Dermis microvascular lymphatic vessel endothelial cell (primary cell): ENCODE results near the gene MTA3. TPM values are rescaled to one million over a fixed set of nuclear protein-coding genes. Genes with fewer than 3 reads are reported as not detected.
"Not testable (repeated sequence)": the region's sequence is repeated elsewhere in the genome, so short reads cannot be mapped to it uniquely, and the experiment has no call there.

ENCODE experiments used
- DNase-seq, 2 donors: peaks; one replicate each; pipeline versions ENCODE4 v3.0.0 to v3.0.0-alpha.2; 2010; ENCODE audit warnings: low read depth in 2 of 2
- total RNA-seq: library from RNA; depleted of rRNA; stranded (reverse); fragments of >200 nt; gene quantifications from 2 replicates; pipeline ENCODE4 v1.2.1, GENCODE V29; 2014

The MTA3 gene
- total RNA-seq, 1 donor from 2014 or later: 15.8 TPM

DNA sequence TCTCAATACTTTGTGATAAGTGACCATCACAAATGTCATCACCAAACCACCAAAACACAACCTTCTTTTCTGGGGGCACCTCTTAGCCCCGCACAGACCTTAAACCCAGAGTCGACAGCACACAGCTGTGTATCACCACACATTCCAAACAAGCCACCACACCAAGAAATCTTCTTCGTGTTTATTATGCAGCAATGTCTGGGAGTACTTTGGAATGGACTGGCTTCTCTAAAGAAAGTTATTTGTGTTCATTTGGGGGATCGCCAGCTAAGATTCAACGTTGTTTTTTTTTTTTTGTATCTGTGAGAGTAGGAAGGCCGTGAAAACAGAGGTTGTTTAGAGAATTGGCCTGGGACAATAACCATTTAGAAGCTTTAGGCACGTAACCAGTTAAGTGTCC, 1.1 kb upstream of the MTA3 start:
- no peak for DNase-seq

DNA sequence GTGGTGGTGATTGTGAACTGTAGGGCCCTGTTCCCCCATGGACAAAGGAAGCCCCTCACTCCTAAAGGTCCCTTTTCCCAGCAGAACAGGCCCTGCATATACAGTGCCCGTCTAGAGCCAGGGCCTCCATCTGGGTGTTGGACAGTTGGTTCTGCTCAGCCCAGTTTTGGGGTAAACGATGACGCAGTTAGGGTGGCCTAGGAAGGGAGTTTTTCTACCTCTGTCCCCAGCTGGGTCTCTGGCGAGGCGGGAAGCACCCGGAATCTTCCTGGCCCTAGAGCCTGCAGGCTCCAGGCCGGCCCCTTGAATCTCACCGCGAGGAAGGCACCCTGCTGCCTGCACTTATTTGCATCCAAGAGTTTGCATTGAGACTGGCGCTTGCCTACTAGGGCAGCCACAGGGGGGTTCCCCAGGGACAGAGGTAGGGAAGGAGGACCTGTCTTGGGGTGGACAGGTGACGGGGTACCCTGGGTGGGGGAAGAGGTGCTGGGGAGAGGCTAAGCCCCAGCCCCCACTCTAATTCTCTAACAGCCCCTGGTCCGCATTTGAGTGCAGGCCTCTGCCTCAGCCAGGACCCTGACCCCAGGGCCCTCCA, 529 bp upstream of the MTA3 start:
- DNase-seq: no peak

DNA sequence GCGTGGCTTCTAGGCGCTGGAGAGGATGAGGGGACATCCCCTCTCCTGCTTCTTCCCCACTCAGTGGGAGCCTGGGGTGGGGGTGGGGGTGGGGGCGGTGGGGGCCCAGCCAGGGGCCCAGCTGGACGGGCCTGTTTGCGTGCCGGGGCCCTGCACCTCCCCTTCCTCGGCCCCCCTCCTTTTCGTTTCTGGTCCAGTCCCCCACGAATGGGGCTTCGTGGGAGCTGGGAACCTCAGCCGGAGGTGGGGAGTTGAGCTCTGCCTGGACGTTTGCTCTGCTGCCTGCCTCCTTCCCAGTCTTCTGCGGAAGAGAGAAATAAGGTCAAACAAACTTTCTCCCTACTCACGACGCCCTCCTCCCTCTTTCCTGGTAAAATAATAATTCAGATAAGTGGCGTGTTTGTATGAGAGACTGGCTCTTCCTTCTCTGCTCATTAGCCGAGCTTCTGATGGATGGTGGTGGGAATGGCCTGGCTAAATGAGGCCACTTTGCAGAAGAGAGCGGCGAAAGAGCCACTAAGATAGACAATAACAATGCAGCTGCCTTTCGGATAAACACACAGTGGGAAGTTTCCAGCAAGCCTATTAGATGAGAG, 782 bp downstream of the MTA3 start:
- DNase-seq: peak in 1 of 2 donors; percentile 34

GRCh38 chr2:42569883-42570282, 1.5 kb downstream of the MTA3 start:
- DNase-seq: peak; percentile 28 to 78

- DNase-seq: no peak
These were observed 4.1 kb downstream of the MTA3 start for GRCh38 chr2:42572297-42573081.

DNA sequence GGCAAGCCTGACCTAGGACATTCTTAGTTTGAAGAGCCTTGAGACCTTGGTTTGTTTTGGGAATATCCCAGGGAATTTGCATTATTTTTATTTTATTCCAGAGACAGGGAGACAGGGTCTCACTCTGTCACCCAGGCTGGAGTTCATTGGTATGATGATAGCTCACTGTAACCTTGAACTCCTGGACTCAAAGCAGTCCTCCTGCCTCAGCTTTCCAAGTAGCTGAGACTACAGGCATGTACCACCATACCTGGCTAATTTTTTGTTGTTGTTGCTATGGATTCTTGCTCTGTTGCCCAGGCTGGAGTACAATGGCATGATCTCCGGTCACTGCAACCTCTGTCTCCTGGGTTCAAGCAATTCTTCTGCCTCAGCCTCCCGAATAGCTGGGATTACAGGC, 4.8 kb downstream of the MTA3 start:
- DNase-seq: no peak

DNA sequence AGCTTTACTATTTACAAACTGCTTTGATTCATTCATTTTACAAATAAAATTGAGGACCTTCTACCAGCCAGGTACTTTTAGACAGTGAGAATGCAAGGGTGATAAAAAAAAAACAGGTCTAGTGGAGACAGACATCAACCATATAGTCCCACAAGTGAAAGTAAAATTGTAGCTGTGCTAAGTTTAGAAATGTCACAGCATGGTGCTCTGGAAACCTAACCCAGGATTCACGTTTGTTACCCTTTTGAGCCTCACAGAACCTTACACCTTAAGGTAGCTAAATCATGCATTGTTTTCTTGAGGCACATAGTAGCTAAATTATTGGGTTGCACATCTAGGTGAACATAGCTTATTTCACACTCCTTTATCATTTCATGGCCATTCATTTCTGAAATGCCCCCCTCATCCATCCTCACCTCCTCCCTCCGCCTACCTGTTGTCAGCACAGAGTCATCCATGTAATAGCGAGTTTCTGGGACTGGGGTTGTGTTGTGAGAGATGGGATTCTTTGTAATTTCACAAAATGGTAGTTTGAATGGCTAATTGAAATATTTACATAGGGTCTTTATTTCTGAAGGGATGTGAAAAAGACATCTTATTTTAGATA, 7.1 kb downstream of the MTA3 start:
- DNase-seq: no peak

- DNase-seq: no peak
These were observed 10.2 kb downstream of the MTA3 start for GRCh38 chr2:42578621-42579020.

- DNase-seq: no peak
These were observed 12.8 kb downstream of the MTA3 start for GRCh38 chr2:42581257-42581656.

GRCh38 chr2:42584628-42585027, 16.2 kb downstream of the MTA3 start:
- DNase-seq: not testable (repeated sequence)

GRCh38 chr2:42585779-42586178, 17.3 kb downstream of the MTA3 start:
- DNase-seq: no peak

- no peak for DNase-seq
These were observed 19.2 kb downstream of the MTA3 start for GRCh38 chr2:42587526-42588117.

GRCh38 chr2:42588121-42588520, 19.7 kb downstream of the MTA3 start:
- no peak for DNase-seq

DNA sequence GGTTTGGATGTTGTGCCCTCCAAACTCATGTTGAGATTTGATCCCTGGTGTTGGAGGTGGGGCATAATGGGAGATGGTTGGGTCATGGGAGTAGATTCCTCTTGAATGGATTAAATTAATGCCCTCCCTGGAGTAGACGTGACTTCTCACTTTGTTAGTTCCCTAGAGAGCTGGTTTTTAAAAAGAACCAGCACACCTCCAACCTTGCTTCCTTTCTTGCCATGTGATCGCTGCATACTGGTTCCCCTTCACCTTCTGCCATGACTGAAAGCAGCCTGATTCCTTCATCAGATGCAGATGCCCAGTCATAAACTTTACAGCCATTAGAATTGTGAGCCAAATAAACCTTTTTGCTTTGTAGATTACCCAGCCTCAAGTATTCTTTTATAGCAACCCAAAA, 21.7 kb downstream of the MTA3 start:
- DNase-seq: no peak

GRCh38 chr2:42593282-42593681, 24.9 kb downstream of the MTA3 start:
- no peak for DNase-seq

- no peak for DNase-seq
These were observed 30.2 kb downstream of the MTA3 start for GRCh38 chr2:42598656-42599055.

DNA sequence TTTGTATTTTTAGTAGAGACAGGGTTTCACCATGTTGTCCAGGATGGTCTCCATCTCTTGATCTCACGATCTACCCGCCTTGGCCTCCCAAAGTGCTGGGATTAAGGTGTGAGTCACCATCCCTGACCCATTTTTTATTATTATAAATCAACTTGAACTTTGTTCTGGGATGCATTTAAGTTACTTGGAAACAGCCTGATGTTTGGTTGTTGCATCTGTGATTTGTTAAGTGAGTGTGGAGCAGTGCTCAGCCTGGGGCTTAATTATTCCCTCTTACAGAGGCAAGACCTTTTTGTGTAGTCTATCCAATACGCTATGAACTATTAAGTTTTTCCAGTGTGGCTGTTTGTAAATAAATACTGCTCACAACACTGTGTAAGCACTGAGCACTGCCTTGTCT, 32.6 kb downstream of the MTA3 start:
- DNase-seq: no peak

DNA sequence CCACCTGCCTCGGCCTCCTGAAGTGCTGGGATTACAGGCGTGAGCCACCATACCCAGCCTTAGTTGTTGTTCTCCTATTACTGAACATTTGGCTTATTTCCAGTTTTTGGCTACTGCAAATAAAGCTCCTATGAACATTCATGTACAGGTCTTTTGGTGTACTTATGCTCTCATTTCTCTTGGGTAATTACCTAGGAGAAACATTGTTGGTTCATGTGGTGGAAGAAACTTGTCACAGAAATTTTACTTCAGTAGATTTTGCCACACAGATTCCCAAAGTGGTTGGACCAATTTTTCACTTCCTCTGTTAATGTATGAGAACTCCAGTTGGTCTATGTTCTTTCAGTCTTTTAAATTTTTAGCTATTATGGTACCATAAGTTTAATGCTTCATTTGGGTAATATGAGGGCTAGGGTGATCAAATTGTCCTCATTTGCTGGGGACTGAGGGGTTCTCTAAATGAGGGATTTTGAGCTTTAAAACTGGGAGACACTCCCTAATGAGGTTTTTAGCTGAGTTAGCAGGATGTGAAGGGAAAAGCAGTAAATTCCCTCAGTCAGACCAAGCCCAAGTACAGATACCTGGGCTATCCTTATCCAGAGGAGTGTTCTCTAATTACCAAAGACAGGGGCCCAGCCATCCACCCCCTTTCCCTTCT, 33.9 kb downstream of the MTA3 start:
- no peak for DNase-seq

GRCh38 chr2:42602876-42603219, 34.4 kb downstream of the MTA3 start:
- DNase-seq: no peak

DNA sequence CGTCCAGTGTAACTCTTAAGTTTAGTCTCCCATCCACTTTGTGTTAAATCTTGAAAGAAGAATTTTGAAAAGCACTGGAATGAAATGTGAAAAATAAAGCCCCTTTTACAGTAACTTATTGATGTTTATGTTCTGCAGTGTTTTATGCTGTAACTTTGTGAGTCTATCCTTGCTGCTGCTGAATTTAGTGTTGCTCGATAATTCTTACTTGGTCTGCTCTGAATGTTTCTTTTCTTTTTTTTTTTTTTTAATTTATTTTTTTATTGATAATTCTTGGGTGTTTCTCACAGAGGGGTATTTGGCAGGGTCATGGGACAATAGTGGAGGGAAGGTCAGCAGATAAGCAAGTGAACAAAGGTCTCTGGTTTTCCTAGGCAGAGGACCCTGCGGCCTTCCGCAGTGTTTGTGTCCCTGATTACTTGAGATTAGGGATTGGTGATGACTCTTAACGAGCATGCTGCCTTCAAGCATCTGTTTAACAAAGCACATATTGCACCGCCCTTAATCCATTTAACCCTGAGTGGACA, 36.0 kb downstream of the MTA3 start:
- not testable (repeated sequence) for DNase-seq

DNA sequence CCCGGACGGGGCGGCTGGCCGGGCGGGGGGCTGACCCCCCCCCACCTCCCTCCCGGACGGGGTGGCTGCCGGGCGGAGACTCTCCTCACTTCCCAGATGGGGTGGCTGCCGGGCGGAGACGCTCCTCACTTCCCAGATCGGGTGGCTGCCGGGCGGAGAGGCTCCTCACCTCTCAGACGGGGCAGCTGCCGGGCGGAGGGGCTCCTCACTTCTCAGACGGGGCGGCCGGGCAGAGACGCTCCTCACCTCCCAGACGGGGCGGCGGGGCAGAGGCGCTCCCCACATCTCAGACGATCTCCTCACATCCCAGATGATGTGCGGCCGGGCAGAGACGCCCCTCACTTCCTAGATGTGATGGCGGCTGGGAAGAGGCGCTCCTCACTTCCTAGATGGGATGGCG, 37.7 kb downstream of the MTA3 start:
- not testable (repeated sequence) for DNase-seq
